ENCODE measurements around the gene USO1. TPM values are rescaled to one million over a fixed set of nuclear protein-coding genes. Genes with fewer than 3 reads are reported as not detected.
"Not testable (repeated sequence)": the region's sequence is repeated elsewhere in the genome, so short reads cannot be mapped to it uniquely, and the experiment has no call there.

Gene USO1
- total RNA-seq, 1 donor from 2014 or later, result 64.2 TPM

DNA sequence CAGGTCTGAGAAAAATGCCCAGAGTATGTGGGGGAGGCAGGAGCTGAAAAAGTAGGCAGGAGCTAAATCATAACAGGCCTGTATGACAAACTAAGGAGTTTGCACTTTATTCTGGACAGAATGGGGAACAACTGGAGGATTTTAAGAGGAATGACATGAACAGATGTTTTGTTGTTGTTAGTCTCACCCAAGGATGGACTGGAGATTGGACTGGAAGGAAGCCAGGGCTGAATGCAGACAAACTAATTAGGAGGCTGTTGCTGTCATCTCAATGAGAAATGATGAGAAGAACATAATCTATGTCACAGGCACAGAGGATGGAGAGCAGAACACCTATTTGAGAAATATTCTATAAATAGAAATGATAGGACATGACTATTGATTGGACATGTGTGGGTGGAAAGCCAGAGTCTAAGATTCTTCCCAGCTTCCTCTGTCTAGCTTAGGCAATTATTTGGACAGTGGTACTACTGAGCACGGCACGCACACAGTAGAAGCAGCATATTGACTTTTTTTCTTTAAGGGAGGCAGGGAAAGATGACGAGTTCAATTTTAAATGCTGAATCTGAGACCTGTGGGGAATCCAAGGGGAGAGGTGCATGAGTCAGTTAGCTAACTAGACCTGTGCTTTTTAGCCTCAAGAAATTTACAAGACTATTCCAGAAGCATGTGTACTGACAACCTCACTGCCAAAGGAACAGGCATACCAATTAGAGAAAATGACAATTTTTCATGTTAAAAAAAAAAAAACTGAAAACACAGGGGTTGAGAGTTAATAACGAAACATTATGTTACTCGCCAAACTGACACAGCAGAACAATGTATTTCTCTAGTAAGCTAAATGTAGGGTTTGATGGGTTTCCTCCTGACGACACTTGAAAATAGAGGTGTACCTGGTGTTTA lies 963 bp upstream of the USO1 start:
- Histone ChIP-seq H3K4me1 (peaks cover 39% of the 10 kb centered on the region), H3K27me3 (no peaks in the 10 kb centered on the region), H3K36me3 (no peaks in the 10 kb centered on the region), H3K9me3 (no peaks in the 10 kb centered on the region), H3K4me3 (peak overlapping the region; percentile 74), H3K27ac (peak overlapping the region; percentile 95)
- DNase-seq, result no peak
- intact Hi-C loops (cut with DNase I), result no loop called here
- ATAC-seq, result no peak
- TF ChIP-seq, protein P1, sequence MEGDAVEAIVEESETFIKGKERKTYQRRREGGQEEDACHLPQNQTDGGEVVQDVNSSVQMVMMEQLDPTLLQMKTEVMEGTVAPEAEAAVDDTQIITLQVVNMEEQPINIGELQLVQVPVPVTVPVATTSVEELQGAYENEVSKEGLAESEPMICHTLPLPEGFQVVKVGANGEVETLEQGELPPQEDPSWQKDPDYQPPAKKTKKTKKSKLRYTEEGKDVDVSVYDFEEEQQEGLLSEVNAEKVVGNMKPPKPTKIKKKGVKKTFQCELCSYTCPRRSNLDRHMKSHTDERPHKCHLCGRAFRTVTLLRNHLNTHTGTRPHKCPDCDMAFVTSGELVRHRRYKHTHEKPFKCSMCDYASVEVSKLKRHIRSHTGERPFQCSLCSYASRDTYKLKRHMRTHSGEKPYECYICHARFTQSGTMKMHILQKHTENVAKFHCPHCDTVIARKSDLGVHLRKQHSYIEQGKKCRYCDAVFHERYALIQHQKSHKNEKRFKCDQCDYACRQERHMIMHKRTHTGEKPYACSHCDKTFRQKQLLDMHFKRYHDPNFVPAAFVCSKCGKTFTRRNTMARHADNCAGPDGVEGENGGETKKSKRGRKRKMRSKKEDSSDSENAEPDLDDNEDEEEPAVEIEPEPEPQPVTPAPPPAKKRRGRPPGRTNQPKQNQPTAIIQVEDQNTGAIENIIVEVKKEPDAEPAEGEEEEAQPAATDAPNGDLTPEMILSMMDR (IDR thresholded peaks at IDR 0.05), result no peak

DNA sequence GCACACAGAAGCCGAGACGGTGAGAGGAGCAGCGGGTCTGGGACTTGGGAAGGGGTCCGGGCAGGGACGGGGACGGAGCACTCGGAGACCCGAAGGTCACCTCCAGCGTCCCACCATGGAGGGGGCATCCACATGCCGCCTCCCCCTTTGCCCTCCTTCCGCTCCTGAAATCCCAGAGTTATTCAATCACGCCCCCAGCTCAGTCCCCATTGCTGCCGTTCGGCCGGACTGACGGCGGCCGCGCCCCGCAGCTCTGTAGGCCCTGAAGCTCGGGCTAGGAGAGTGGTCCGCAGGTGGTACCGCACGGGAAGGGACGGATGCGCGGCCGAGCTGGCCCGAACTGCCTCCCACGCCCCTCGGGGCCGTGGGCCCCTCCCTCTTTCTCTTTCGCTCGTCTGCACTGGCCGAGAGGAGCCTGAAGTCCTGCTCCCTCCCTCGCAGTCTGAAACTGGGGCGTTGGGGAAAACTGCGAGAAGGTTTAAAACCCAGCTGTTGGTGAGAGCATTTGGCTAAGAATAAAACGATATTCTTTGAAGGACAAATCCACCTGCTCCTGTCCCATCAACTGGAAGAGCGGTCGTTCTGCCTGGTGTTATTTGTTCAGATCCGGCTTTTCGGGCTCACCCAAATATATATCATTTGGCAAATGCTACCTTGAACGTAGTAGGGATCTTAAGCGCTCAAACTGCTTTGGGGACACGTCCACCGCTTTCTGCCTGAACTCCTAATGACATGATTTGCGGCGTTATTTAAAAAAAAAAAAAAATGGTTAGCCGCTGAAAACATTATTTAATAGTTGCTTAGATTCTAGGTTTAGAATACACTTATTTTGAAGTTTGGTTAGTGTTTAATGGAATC lies 719 bp downstream of the USO1 start:
- no peaks in the 10 kb centered on the region for H3K9me3 ChIP-seq
- H3K36me3 ChIP-seq, result no peaks in the 10 kb centered on the region
- peak; percentile 89 for DNase-seq
- H3K27ac ChIP-seq, result peak overlapping the region; percentile 95
- H3K27me3 ChIP-seq, result no peaks in the 10 kb centered on the region
- peak overlapping the region; percentile 74 for H3K4me3 ChIP-seq
- H3K4me1 ChIP-seq, result peaks cover 42% of the 10 kb centered on the region
- intact Hi-C loops (cut with DNase I), result no loop called here
- peak; percentile 80 for ATAC-seq
- TF ChIP-seq, protein P1 (IDR thresholded peaks at IDR 0.05), result no peak

DNA sequence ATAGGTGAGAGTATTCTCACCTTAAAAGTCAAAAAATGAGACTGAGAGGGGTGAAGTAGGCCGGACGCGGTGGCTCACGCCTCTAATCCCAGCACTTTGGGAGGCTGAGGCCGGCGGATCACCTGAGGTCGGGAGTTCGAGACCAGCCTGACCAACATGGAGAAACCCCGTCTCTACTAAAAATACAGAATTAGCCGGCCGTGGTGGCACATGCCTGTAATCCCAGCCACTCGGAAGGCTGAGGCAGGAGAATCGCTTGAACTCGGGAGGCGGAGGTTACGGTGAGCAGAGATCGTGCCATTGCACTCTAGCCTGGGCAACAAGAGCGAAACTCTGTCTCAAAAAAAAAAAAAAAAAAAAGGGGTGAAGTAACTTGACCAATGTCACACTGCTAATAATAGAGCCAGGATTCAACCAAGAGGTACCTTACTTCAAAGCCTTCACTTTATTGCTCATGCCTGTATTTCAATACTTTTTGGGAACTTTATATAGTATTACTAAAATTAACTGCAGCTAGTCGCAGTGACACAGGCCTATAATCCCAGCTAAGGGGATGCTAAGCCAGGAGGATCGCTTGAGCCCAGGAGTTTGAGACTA lies 1.7 kb downstream of the USO1 start:
- ATAC-seq; intact Hi-C loops (cut with DNase I); DNase-seq; H3K36me3 ChIP-seq; H3K27me3 ChIP-seq; H3K9me3 ChIP-seq: not testable (repeated sequence)
- peak overlapping the region; percentile 74 for H3K4me3 ChIP-seq
- H3K27ac ChIP-seq, result peak overlapping the region; percentile 95
- peaks cover 42% of the 10 kb centered on the region for H3K4me1 ChIP-seq

DNA sequence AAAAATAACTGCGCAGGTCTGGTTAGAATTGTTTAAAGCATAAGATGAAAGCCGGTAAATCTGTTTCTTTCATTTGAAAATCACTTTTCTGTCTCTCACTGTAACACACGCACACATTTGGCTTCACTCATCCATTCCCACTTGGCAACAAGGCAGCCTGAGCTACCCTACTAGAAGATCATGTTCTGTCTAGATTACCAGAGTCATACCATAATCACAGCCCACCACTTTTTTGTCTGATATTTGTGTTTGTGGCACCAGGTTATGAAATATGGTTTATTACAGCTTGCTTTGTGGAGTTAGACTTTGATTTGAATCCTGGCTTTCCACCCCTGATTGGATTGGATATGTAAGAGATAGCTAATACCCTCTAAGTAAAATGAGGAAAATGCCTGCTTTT lies 2.2 kb downstream of the USO1 start:
- Histone ChIP-seq H3K4me3 (peak overlapping the region; percentile 74), H3K27me3 (no peaks in the 10 kb centered on the region), H3K27ac (peak overlapping the region; percentile 48), H3K9me3 (no peaks in the 10 kb centered on the region), H3K36me3 (no peaks in the 10 kb centered on the region), H3K4me1 (peaks cover 42% of the 10 kb centered on the region)
- intact Hi-C loops (cut with DNase I), result no loop called here
- DNase-seq (no peak), ATAC-seq (no peak)
- TF ChIP-seq, protein P1 (IDR thresholded peaks at IDR 0.05), result no peak

DNA sequence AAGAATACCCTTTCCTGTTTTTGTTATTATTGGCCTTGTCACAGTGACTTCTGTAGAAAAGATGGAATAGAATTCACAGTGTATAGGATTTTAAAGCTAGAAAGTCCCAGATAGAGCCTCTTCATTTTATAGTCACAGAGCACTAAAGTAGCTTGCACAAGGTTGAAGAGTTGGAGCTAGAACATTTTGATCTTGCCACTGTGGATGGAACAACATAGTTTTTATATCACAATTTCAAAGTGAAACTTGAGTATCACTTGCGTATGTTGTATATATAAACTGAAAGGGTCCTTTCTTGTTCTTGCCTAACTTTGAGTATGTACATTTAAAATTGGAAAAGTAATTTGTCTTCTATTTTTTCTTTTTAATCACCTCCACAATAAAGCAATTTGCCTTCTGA lies 2.7 kb downstream of the USO1 start:
- Histone ChIP-seq H3K9me3 (no peaks in the 10 kb centered on the region), H3K36me3 (no peaks in the 10 kb centered on the region), H3K4me1 (peaks cover 42% of the 10 kb centered on the region), H3K4me3 (peak overlapping the region; percentile 74), H3K27ac (peak overlapping the region; percentile 48), H3K27me3 (no peaks in the 10 kb centered on the region)
- intact Hi-C loops (cut with DNase I), result no loop called here
- TF ChIP-seq, protein P1 (IDR thresholded peaks at IDR 0.05), result no peak
- no peak for ATAC-seq
- DNase-seq, result no peak
